A549 (cell line): Measurements from ENCODE around the gene EBF3.

Experiments
- HOXA7 ChIP-seq: fragments of 250-450 bp; sonication (Bioruptor Pico); IDR thresholded peaks from 2 replicates; pipeline ENCODE4 v1.5.0; 2020; ENCODE audit warnings: mild to moderate bottlenecking, moderate library complexity
- NFE2L2 ChIP-seq: fragments of 150-350 bp; conservative IDR thresholded peaks from 2 replicates; pipeline ENCODE4 v1.6.1; 2014; ENCODE audit warnings: low read length
- RARB ChIP-seq: fragments of 250-450 bp; sonication (Bioruptor Pico); IDR thresholded peaks from 2 replicates; pipeline ENCODE4 v1.8.0; 2021; ENCODE audit warnings: mild to moderate bottlenecking, moderate library complexity
- SREBF2 ChIP-seq: fragments of 450-650 bp; IDR thresholded peaks from 2 replicates; pipeline ENCODE4 v1.6.1; 2014; ENCODE audit warnings: mild to moderate bottlenecking, moderate library complexity
- TFCP2L1 ChIP-seq: fragments of 250-450 bp; sonication (Bioruptor Pico); IDR thresholded peaks from 2 replicates; pipeline ENCODE4 v1.5.0; 2021; ENCODE audit warnings: mild to moderate bottlenecking
- TF ChIP-seq, protein P1 (sequence below): IDR thresholded peaks from 2 replicates; pipeline ENCODE4 v1.6.1; 2012
- TF ChIP-seq, protein P2 (sequence below): fragments of >200 bp; sonication (Bioruptor Twin); formaldehyde crosslinking; IDR thresholded peaks from 3 replicates; pipeline ENCODE4 v1.5.1; 2016
- TF ChIP-seq, protein P3 (sequence below): IDR thresholded peaks from 2 replicates; pipeline ENCODE4 v1.6.1; 2012

DNA sequence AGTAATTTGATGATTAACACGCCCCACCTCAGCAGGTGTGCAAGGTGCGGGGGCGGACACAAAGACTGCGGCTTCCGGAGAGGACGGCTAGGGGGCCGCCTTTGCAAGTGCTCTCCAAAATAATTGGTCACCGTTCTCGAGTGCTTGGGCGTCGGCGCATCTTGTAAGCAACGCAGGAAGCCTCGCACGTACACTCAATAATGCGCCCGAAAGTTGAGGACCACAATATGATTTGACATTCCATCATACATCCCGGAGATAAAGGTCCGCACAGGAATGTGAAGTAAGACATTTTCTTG lies 114.7 kb downstream of the EBF3 start:
- no peak for TF ChIP-seq TFCP2L1 (CRISPR knock-in tag)
- TF ChIP-seq HOXA7 (CRISPR knock-in tag), result no peak
- TF ChIP-seq SREBF2, result no peak
- TF ChIP-seq, protein P1, sequence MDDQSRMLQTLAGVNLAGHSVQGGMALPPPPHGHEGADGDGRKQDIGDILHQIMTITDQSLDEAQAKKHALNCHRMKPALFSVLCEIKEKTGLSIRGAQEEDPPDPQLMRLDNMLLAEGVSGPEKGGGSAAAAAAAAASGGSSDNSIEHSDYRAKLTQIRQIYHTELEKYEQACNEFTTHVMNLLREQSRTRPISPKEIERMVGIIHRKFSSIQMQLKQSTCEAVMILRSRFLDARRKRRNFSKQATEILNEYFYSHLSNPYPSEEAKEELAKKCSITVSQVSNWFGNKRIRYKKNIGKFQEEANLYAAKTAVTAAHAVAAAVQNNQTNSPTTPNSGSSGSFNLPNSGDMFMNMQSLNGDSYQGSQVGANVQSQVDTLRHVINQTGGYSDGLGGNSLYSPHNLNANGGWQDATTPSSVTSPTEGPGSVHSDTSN, result no peak
- TF ChIP-seq, protein P2, sequence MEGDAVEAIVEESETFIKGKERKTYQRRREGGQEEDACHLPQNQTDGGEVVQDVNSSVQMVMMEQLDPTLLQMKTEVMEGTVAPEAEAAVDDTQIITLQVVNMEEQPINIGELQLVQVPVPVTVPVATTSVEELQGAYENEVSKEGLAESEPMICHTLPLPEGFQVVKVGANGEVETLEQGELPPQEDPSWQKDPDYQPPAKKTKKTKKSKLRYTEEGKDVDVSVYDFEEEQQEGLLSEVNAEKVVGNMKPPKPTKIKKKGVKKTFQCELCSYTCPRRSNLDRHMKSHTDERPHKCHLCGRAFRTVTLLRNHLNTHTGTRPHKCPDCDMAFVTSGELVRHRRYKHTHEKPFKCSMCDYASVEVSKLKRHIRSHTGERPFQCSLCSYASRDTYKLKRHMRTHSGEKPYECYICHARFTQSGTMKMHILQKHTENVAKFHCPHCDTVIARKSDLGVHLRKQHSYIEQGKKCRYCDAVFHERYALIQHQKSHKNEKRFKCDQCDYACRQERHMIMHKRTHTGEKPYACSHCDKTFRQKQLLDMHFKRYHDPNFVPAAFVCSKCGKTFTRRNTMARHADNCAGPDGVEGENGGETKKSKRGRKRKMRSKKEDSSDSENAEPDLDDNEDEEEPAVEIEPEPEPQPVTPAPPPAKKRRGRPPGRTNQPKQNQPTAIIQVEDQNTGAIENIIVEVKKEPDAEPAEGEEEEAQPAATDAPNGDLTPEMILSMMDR, result no peak
- no peak for TF ChIP-seq RARB (CRISPR knock-in tag)
- TF ChIP-seq, protein P3, sequence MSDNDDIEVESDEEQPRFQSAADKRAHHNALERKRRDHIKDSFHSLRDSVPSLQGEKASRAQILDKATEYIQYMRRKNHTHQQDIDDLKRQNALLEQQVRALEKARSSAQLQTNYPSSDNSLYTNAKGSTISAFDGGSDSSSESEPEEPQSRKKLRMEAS, result no peak
- TF ChIP-seq NFE2L2, result no peak
